Mesendoderm (in vitro differentiated cells): ENCODE data around the gene JCHAIN. TPM values are rescaled to one million over a fixed set of nuclear protein-coding genes. Genes with fewer than 3 reads are reported as not detected.
A peak's percentile ranks its signal among the peaks of the same experiment; 100 is the strongest.

Experiments used
- DNase-seq: peaks from one replicate; pipeline ENCODE4 v3.0.0; 2013
- H2AK5ac ChIP-seq: 2 replicates; pipeline ENCODE4 v1.6.1; 2013; ENCODE audit warnings: low read length, inconsistent platforms
- H2BK120ac ChIP-seq: 2 replicates; pipeline ENCODE4 v1.6.1; 2013; ENCODE audit warnings: low read depth, mild to moderate bottlenecking, low read length, moderate library complexity, mixed read lengths
- H2BK15ac ChIP-seq: replicated peaks from 2 replicates; pipeline ENCODE4 v1.6.1; 2013; ENCODE audit warnings: low read depth, mild to moderate bottlenecking, moderate library complexity
- H2BK5ac ChIP-seq: 2 replicates; pipeline ENCODE4 v1.6.1; 2013; ENCODE audit warnings: low read length, inconsistent platforms
- H3K18ac ChIP-seq: 2 replicates; pipeline ENCODE4 v1.6.1; 2013; ENCODE audit warnings: mild to moderate bottlenecking, low read length, mixed read lengths
- H3K23ac ChIP-seq: one replicate; pipeline ENCODE4 v1.6.1; 2013; ENCODE audit warnings: low read length
- H3K27ac ChIP-seq: 2 replicates; pipeline ENCODE4 v1.5.1; 2013; ENCODE audit warnings: low read depth, mild to moderate bottlenecking, inconsistent platforms, low read length, moderate library complexity
- H3K27me3 ChIP-seq: 2 replicates; pipeline ENCODE4 v1.6.1; 2013; ENCODE audit warnings: low read length, control low read depth, mild to moderate bottlenecking, inconsistent platforms; ENCODE audit not compliant: insufficient read depth, poor library complexity
- H3K36me3 ChIP-seq: 2 replicates; pipeline ENCODE4 v1.6.1; 2013; ENCODE audit warnings: low read length, inconsistent platforms; ENCODE audit not compliant: control insufficient read depth, insufficient read depth
- H3K4ac ChIP-seq: one replicate; pipeline ENCODE4 v1.6.1; 2013; ENCODE audit warnings: low read depth, mild to moderate bottlenecking, low read length, moderate library complexity
- H3K4me1 ChIP-seq: 2 replicates; pipeline ENCODE4 v1.6.1; 2013; ENCODE audit warnings: low read depth, low read length, inconsistent platforms; ENCODE audit not compliant: control insufficient read depth
- H3K4me2 ChIP-seq: 2 replicates; pipeline ENCODE4 v1.6.1; 2013; ENCODE audit warnings: low read length
- H3K4me3 ChIP-seq: 2 replicates; pipeline ENCODE4 v1.5.1; 2013; ENCODE audit warnings: mild to moderate bottlenecking, low read length
- H3K56ac ChIP-seq: one replicate; pipeline ENCODE4 v1.6.1; 2013; ENCODE audit warnings: low read length
- H3K79me1 ChIP-seq: 2 replicates; pipeline ENCODE4 v1.6.1; 2013; ENCODE audit warnings: low read length, inconsistent platforms
- H3K79me2 ChIP-seq: 2 replicates; pipeline ENCODE4 v1.6.1; 2013; ENCODE audit warnings: mild to moderate bottlenecking, low read length; ENCODE audit not compliant: control insufficient read depth, insufficient read depth
- H3K9ac ChIP-seq: 2 replicates; pipeline ENCODE4 v1.6.1; 2013; ENCODE audit warnings: low read length, inconsistent platforms
- H4K5ac ChIP-seq: one replicate; pipeline ENCODE4 v1.6.1; 2013; ENCODE audit warnings: low read length
- H4K8ac ChIP-seq: one replicate; pipeline ENCODE4 v1.6.1; 2013; ENCODE audit warnings: low read depth, mild to moderate bottlenecking, control low read depth, low read length, moderate library complexity
- WGBS: extraction: QIAGEN DNeasy Blood & Tissue Kit; methylation state at CpG from one replicate; pipeline ENCODE4 v1.1.7; 2013; ENCODE audit warnings: low lambda C conversion rate, missing lambda C conversion rate; ENCODE audit not compliant: insufficient coverage; ENCODE audit errors: extremely low coverage; 5-methylcytosine and 5-hydroxymethylcytosine counted together
- polyA plus RNA-seq, 2 experiments: library from polyadenylated mRNA; stranded (reverse); fragments of 200-250 nt; gene quantifications; one replicate each; pipeline ENCODE4 v1.2.3, GENCODE V29; 2013

JCHAIN gene
- polyA plus RNA-seq (2013, experiment 1 of 2) = not detected
- not detected for polyA plus RNA-seq (2013, experiment 2 of 2)

DNA sequence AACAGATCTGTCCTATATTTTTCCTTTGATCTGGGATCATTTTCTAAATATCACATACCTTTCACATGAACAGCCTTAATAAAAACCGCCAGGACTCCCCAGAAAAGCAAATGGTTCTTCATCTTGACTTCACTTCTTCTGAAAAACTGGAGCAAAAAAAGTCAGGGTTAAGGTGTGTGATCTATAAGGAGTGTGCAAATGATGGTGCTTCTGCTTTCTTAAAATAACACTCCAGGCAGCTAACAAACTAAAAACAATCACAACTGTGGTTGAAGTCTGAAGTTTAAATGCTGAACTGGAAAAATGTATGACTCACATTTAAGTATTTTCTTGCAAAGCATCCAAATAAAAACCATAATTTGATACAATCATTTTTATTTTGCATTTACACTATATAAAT is at the start of gene JCHAIN:
Gene JCHAIN (minus strand): TSS at position 140 of the 400 bp plus-strand sequence. CDS start 18 bp downstream, at position 122.
- Histone ChIP-seq H3K4me3 (no peak within 1 kb of the TSS), H3K79me2 (no peaks in the 10 kb centered on the region)
- WGBS = no CpG with 5 or more reads among the region's 1 CpG

DNA sequence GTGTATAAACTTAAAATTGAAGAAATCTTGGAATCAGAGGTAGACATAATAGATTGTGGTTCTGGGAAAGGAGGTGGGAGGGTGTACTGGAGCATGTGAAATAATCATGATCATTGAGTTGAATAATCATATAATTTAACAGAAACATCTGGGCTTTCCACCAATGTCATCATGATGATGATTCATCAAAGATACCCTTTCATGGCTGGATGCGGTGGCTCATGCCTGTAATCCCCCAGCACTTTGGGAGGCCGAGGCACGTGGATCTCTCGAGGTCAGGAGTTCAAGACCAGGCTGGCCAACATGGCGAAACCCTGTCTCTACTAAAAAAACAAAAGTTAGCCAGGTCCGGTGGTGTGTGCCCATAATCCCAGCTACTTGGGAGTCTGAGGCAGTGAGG is 48.8 kb upstream of the JCHAIN start:
- Histone ChIP-seq H3K4ac (no peak overlapping the region), H3K79me2 (peaks cover 12% of the 10 kb centered on the region), H3K23ac (no peak overlapping the region), H2AK5ac (no peak overlapping the region), H2BK5ac (no peak overlapping the region), H4K8ac (no peak overlapping the region), H3K4me2 (no peak overlapping the region), H3K4me3 (no peak overlapping the region), H2BK120ac (no peak overlapping the region), H2BK15ac (no peak overlapping the region), H3K18ac (no peak overlapping the region), H3K9ac (no peak overlapping the region), H3K56ac (no peak overlapping the region), H3K4me1 (peaks cover 3% of the 10 kb centered on the region), H3K27ac (no peak overlapping the region), H3K27me3 (no peaks in the 10 kb centered on the region), H4K5ac (no peak overlapping the region), H3K79me1 (peaks cover 8% of the 10 kb centered on the region), H3K36me3 (no peaks in the 10 kb centered on the region)
- DNase-seq = no peak
- no CpG with 5 or more reads among the region's 6 CpGs for WGBS

More for the DNA sequence above, at the start of gene JCHAIN:
- no peak within 1 kb of the TSS for H4K5ac ChIP-seq
- no peak within 1 kb of the TSS for H3K4ac ChIP-seq
- H3K4me2 ChIP-seq = no peak within 1 kb of the TSS
- no peak within 1 kb of the TSS for H3K27ac ChIP-seq
- H3K36me3 ChIP-seq = no peaks in the 10 kb centered on the region
- no peak within 1 kb of the TSS for H2BK5ac ChIP-seq
- H3K27me3 ChIP-seq = no peaks in the 10 kb centered on the region
- H2BK15ac ChIP-seq = no peak within 1 kb of the TSS
- no peak for DNase-seq
- H3K18ac ChIP-seq = no peak within 1 kb of the TSS
- no peaks in the 10 kb centered on the region for H3K79me1 ChIP-seq
- H3K56ac ChIP-seq = no peak within 1 kb of the TSS
- no peak within 1 kb of the TSS for H4K8ac ChIP-seq
- H2AK5ac ChIP-seq = no peak within 1 kb of the TSS
- H2BK120ac ChIP-seq = no peak within 1 kb of the TSS
- no peak within 1 kb of the TSS for H3K9ac ChIP-seq
- no peaks in the 10 kb centered on the region for H3K4me1 ChIP-seq
- H3K23ac ChIP-seq = no peak within 1 kb of the TSS

DNA sequence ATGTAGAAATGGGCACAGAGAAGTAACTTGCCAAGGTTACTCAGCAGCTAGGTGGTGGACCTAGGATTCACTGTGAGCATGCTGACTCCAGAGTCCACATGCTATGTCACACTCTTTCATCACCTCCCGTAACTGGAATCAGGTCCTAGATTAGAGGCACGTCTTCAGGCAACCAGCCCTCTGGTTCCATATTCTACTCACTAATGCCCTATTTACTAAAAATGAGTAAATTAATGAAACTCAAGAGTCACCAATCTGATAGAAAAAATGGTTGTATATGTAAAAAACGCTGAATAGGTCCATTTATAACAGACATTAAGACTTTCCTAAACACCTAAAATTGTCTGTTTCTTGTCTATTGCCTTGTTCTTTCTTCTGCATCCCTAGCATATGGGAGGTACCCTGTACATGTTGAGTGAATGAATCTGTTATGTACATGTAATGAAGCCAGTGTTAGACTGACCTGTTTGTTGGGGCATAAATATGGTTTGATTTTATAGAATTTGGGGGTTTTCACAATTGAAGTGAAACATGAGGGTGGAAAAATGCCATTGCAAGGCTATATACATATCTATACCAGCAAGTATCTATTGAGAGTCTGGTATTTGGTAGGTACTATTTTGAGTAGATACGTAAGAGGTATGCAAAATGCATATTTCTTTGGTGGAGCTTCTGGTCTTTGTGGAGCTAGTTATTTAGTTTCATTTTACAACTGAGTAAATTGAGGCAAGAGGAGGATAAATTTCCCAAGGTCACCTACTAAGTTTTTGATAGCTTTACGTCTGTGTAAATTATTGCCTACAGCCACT is 48.0 kb upstream of the JCHAIN start:
- peak; percentile 42 for DNase-seq
- H2BK120ac ChIP-seq = no peak overlapping the region
- no CpG with 5 or more reads among the region's 5 CpGs for WGBS

DNA sequence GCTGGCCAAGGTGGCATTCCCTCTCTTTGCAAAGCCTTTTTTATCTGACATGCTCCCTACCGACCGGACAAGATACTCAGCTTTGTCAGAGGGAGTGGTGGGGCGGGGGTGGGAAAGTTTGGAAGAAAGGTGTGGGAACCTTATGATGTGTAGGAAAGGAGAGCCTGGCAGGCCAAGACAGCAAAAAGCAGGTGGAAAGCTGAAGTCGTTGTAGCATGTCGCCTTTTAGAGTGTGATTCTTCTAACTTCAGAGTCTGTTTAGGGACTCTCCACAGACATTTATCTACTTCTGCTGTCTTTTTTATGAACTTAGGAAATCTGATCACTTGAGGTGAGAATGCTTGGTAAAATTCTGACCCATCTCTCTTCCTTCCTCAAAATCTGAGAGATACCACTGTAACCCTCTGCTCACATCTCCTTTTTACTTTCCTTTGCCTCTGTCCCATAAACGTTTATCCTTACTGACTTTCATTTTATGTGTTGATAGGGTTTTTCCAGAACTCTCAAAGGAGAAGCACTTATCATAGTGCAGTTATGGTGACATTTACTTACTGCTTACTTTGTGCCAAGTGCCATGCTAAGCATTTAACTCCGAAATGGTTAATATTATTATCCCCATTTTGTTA is 47.3 kb upstream of the JCHAIN start:
- Histone ChIP-seq H3K27me3 (no peaks in the 10 kb centered on the region), H3K79me1 (peaks cover 8% of the 10 kb centered on the region), H3K18ac (no peak overlapping the region), H3K79me2 (peaks cover 12% of the 10 kb centered on the region), H2BK15ac (no peak overlapping the region), H4K5ac (no peak overlapping the region), H2BK5ac (no peak overlapping the region), H2AK5ac (no peak overlapping the region), H3K27ac (no peak overlapping the region), H3K23ac (no peak overlapping the region), H3K9ac (no peak overlapping the region), H3K4ac (no peak overlapping the region), H3K36me3 (no peaks in the 10 kb centered on the region), H3K4me3 (no peak overlapping the region), H3K56ac (no peak overlapping the region), H3K4me2 (no peak overlapping the region), H3K4me1 (peaks cover 3% of the 10 kb centered on the region), H2BK120ac (no peak overlapping the region), H4K8ac (no peak overlapping the region)
- peak; percentile 75 for DNase-seq
- no CpG with 5 or more reads among the region's 7 CpGs for WGBS

More for the DNA sequence above, 48.0 kb upstream of the JCHAIN start:
- Histone ChIP-seq H4K5ac (no peak overlapping the region), H3K23ac (no peak overlapping the region), H3K36me3 (no peaks in the 10 kb centered on the region), H3K9ac (no peak overlapping the region), H3K27me3 (no peaks in the 10 kb centered on the region), H2AK5ac (no peak overlapping the region), H3K4me1 (peaks cover 3% of the 10 kb centered on the region), H3K56ac (no peak overlapping the region), H3K79me1 (peaks cover 10% of the 10 kb centered on the region), H3K4me3 (no peak overlapping the region), H2BK15ac (no peak overlapping the region), H3K79me2 (peaks cover 14% of the 10 kb centered on the region), H3K27ac (no peak overlapping the region), H2BK5ac (no peak overlapping the region), H4K8ac (no peak overlapping the region), H3K18ac (no peak overlapping the region), H3K4ac (no peak overlapping the region), H3K4me2 (no peak overlapping the region)

DNA sequence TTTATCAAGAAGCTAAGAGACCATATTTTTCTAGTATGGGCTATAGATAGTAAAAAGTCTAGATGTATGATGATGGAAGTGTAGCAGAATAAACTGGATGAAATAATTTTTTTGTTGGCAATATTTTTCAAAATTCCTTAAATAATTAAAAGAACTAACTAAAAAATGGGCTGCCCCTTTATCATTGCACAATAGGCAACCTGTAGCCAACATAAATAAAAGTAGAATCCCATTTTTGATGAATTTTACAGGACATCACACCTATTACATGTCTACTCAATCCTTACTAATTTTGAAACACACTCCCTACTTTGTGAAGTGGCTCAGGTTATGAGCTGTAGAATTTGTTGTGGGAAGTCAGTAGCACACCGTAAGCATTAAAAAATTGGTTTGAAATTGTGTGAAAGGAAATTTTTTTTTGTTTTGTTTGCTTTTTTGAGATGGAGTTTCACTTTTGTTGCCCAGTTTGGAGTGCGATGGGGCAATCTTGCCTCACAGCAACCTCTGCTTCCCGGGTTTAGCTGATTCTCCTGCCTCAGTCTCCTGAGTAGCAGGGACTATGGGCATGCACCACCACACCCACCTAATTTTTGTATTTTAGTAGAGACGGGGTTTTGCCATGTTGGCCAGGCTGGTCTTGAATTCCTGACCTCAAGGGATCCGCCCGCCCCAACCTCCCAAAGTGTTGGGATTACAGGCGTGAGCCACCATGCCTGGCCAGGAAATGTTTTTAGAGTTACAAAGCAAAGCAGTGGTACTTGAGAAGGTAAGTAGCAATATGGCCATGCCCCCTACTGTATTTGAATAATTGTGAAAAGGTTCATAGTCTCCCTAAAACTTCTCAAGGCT is 46.5 kb upstream of the JCHAIN start:
- WGBS = no CpG with 5 or more reads among the region's 7 CpGs
- H3K9ac ChIP-seq = no peak overlapping the region

More for the DNA sequence above, 46.5 kb upstream of the JCHAIN start:
- H3K4me3 ChIP-seq = no peak overlapping the region
- H3K79me1 ChIP-seq = peaks cover 8% of the 10 kb centered on the region
- H3K27ac ChIP-seq = no peak overlapping the region
- H4K5ac ChIP-seq = no peak overlapping the region
- no peak for DNase-seq
- H3K23ac ChIP-seq = no peak overlapping the region
- H2BK5ac ChIP-seq = no peak overlapping the region
- H2BK120ac ChIP-seq = no peak overlapping the region
- H3K27me3 ChIP-seq = no peaks in the 10 kb centered on the region
- H3K18ac ChIP-seq = peak overlapping the region; percentile 7
- H3K4me1 ChIP-seq = peaks cover 3% of the 10 kb centered on the region
- no peak overlapping the region for H2AK5ac ChIP-seq
- H2BK15ac ChIP-seq = no peak overlapping the region
- no peaks in the 10 kb centered on the region for H3K36me3 ChIP-seq
- H3K79me2 ChIP-seq = peaks cover 15% of the 10 kb centered on the region
- H4K8ac ChIP-seq = no peak overlapping the region
- no peak overlapping the region for H3K56ac ChIP-seq
- H3K4me2 ChIP-seq = no peak overlapping the region
- H3K4ac ChIP-seq = no peak overlapping the region
